Adrenal gland (tissue), 12 donors: ENCODE measurements around the gene ST8SIA6. TPM values are rescaled to one million over a fixed set of nuclear protein-coding genes. Genes with fewer than 3 reads are reported as not detected.

ENCODE experiments used
- DNase-seq, 7 donors: peaks; one replicate each; pipeline ENCODE4 v3.0.0-alpha.2; 2019 to 2020
- H3K27ac ChIP-seq, 5 donors: fragments of 200-600 bp; sonication (generic) in 4 of 5; 1 replicate in 3 of 5; 2 replicates in 2 of 5; pipeline versions ENCODE4 v1.5.1 to v1.8.0; 2016 to 2020; ENCODE audit warnings: mild to moderate bottlenecking in 1 of 5
- H3K27me3 ChIP-seq: fragments of 200-600 bp; 2 replicates; pipeline ENCODE4 v1.8.0; 2021
- H3K36me3 ChIP-seq, 2 donors: fragments of 200-600 bp; replicated peaks in 1 of 2; 1 replicate in 1 of 2; 2 replicates in 1 of 2; pipeline versions ENCODE4 v1.5.1 to v1.8.0; 2018 to 2022
- H3K4me1 ChIP-seq, 2 donors: fragments of 200-600 bp; replicated peaks in 1 of 2; 1 replicate in 1 of 2; 2 replicates in 1 of 2; pipeline versions ENCODE4 v1.5.1 to v1.8.0; 2018 to 2021
- H3K4me3 ChIP-seq, 4 donors: fragments of 200-600 bp; sonication (generic) in 3 of 4; one replicate each; pipeline ENCODE4 v1.5.1; 2016 to 2018
- H3K9me3 ChIP-seq, 3 donors: fragments of 200-600 bp; sonication (generic) in 1 of 3; replicated peaks in 1 of 3; 1 replicate in 2 of 3; 2 replicates in 1 of 3; pipeline versions ENCODE4 v1.5.1 to v1.8.0; 2016 to 2021
- CTCF ChIP-seq, 6 experiments: fragments of 450-650 bp in 4 of 6; fragments of 200-600 bp in 2 of 6; sonication (generic) in 1 of 6; IDR thresholded peaks; 1 replicate in 5 of 6; 2 replicates in 1 of 6; pipeline versions ENCODE4 v1.5.1 to v1.8.0; 2016 to 2021; ENCODE audit warnings: antibody characterized with exemption in 6 of 6, mild to moderate bottlenecking in 2 of 6, moderate library complexity in 1 of 6
- POLR2A ChIP-seq, 2 donors: fragments of 450-650 bp; IDR thresholded peaks; one replicate each; pipeline ENCODE4 v1.6.1; 2017; ENCODE audit warnings: antibody characterized with exemption in 2 of 2, mild to moderate bottlenecking in 2 of 2, moderate library complexity in 1 of 2
- WGBS, 4 donors: extraction: QIAGEN DNeasy Blood & Tissue Kit in 2 of 4; methylation state at CpG; one replicate each; pipeline versions ENCODE4 v1.1.5 to v1.1.7; 2013 to 2017; 5-methylcytosine and 5-hydroxymethylcytosine counted together
- intact Hi-C, 2 donors: fragments of 100-400 bp; cut with DNase I; formaldehyde crosslinking; loops; one replicate each; pipeline versions ENCODE4 v1.14.1 to v1.15.0; 2022 to 2023
- polyA plus RNA-seq, 3 donors: library from polyadenylated mRNA; stranded (reverse); fragments of 200-250 nt in 2 of 3; fragments of 350-450 nt in 1 of 3; fragmentation: Illumina TruSeq in 1 of 3; extraction: RNeasy Lipid Tissue Mini Kit (QIAGEN cat#74804) in 1 of 3; gene quantifications; one replicate each; pipeline ENCODE4 v1.2.3, GENCODE V29; 2013 to 2014
- total RNA-seq, 9 donors: library from RNA; depleted of rRNA in 4 of 9; stranded (reverse); fragments of >200 nt in 4 of 9; fragments of 120-200 nt in 1 of 9; fragmentation: NEBNext Ultra II Directional in 1 of 9; extraction: Animal tissue kit (Norgen Biotek cat#: 25700) in 1 of 9; gene quantifications; one replicate each; pipeline versions ENCODE4 v1.1.0 to v1.2.4, GENCODE V29; 2013 to 2023
- donor health status: healthy with polysubstance abuse.
- donor health status: Bipolar disorder and iron deficiency.
- donor health status: DM: yes; HTN: yes; CAD: no.
- donor health status: DM: no; HTN: no; CAD: no.
- donor health status: DM: no; HTN: no; CAD: no.
- donor health status: DM: yes; HTN: yes; CAD: no.

The ST8SIA6 gene
- total and polyA plus RNA-seq, 12 donors = 0.13 to 3.4 (median 0.54) TPM; not detected in 1

GRCh38 chr10:17356820-17357219 is 97.6 kb downstream of the ST8SIA6 start:
- TF ChIP-seq POLR2A (IDR thresholded peaks at IDR 0.05) (no peak), CTCF (IDR thresholded peaks at IDR 0.05) (no peak)

GRCh38 chr10:17354781-17355180 is 99.6 kb downstream of the ST8SIA6 start:
- WGBS, 4 donors = 55 to 71% (median 63%) methylated on average over 5 of the region's 5 CpGs
- intact Hi-C loops = no loop called here
- Histone ChIP-seq H3K9me3 (no peaks in the 10 kb centered on the region), H3K4me3 (no peak overlapping the region), H3K4me1 (no peaks in the 10 kb centered on the region), H3K36me3 (no peaks in the 10 kb centered on the region), H3K27me3 (peaks cover 9% of the 10 kb centered on the region), H3K27ac (no peak overlapping the region)
- no peak for DNase-seq
- TF ChIP-seq CTCF (IDR thresholded peaks at IDR 0.05) (no peak), POLR2A (IDR thresholded peaks at IDR 0.05) (no peak)

More at GRCh38 chr10:17356820-17357219, 97.6 kb downstream of the ST8SIA6 start:
- Histone ChIP-seq H3K27me3 (peaks cover 9% of the 10 kb centered on the region), H3K4me1 (no peaks in the 10 kb centered on the region), H3K36me3 (no peaks in the 10 kb centered on the region), H3K4me3 (no peak overlapping the region), H3K27ac (no peak overlapping the region), H3K9me3 (no peaks in the 10 kb centered on the region)
- 48 to 69% (median 59%) methylated on average over 2 of the region's 2 CpGs for WGBS, 4 donors
- no peak for DNase-seq
- intact Hi-C loops = no loop called here

GRCh38 chr10:17353568-17354300 is 100.7 kb downstream of the ST8SIA6 start:
- Histone ChIP-seq H3K4me3 (no peak overlapping the region), H3K9me3 (no peaks in the 10 kb centered on the region), H3K4me1 (no peaks in the 10 kb centered on the region), H3K36me3 (no peaks in the 10 kb centered on the region), H3K27ac (no peak overlapping the region), H3K27me3 (peaks cover 9% of the 10 kb centered on the region)
- 73 to 82% (median 77%) methylated on average over 7 of the region's 7 CpGs for WGBS, 4 donors
- TF ChIP-seq POLR2A (IDR thresholded peaks at IDR 0.05) (no peak), CTCF (IDR thresholded peaks at IDR 0.05) (no peak)
- no peak for DNase-seq
- intact Hi-C loops = no loop called here

GRCh38 chr10:17352583-17352982 is 101.8 kb downstream of the ST8SIA6 start:
- H3K36me3 ChIP-seq = no peaks in the 10 kb centered on the region
- H3K4me3 ChIP-seq = no peak overlapping the region
- WGBS, 4 donors = 69 to 79% (median 75%) methylated on average over 2 of the region's 2 CpGs
- H3K27ac ChIP-seq = no peak overlapping the region
- TF ChIP-seq CTCF (IDR thresholded peaks at IDR 0.05) = no peak
- TF ChIP-seq POLR2A (IDR thresholded peaks at IDR 0.05) = no peak
- no peak for DNase-seq
- H3K4me1 ChIP-seq = no peaks in the 10 kb centered on the region
- H3K9me3 ChIP-seq = no peaks in the 10 kb centered on the region
- intact Hi-C loops = no loop called here
- peaks cover 4% of the 10 kb centered on the region for H3K27me3 ChIP-seq
